NK-92 (cell line): ENCODE data around the gene KCNK2.

Source experiments
- DNase-seq: peaks from one replicate; lab custom pipeline; 2025; ENCODE audit not compliant: unreplicated experiment; lab: John Stamatoyannopoulos, UW

The KCNK2 gene

GRCh38 chr1:215082532-215083382 lies at the start of gene KCNK2:
TSS of gene KCNK2 (plus strand) at chr1:215082737. CDS start at chr1:215083386, 649 bp downstream.
- no peak for DNase-seq

DNA sequence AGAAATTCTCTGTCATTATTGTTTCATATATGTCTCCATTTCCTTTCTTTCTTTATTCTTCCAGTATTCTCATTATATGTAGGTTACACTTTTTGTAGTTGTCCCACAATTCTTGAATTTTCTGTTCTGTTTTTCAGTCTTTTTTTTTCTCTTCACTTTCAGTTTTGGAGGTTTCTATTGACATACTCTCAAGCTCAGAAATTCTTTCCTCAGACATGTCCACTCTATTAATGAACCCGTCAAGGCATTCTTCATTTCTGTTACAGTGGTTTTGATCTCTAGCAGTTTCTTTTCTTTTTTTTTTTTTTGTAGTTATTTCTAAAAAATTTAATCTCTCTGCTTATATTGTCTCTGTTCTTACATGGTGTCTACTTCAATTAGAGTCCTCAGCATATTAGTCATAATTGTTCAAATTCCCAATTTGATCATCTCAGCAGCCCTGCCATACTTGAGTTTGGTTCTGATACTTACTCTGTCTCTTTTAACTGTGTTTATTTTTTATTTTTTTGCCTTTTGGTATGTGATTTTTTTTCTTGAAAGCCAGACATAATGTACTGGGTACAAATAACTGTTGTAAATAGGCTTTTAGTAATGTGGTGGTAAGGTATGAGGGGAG lies 49.5 kb upstream of the KCNK2 start:
- DNase-seq, result no peak

GRCh38 chr1:215040190-215040589 lies 42.3 kb upstream of the KCNK2 start:
- no peak for DNase-seq

DNA sequence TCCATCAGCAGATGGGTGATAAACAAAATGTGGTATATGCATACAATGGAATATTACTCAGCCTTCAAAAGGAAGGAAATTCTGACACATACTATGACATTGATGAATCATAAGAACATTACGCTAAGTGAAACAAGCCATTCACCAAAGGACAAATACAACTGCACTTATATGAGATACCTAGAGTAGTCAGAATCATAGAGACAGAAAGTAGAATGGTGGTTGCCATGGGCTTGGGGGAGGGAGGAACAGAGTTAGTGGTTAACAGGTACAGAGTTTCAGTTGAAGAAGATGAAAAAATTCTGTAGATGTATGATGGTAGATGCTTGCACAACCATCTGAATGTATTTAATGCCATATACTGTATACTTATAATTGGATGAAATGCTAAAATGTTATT lies 39.1 kb upstream of the KCNK2 start:
- no peak for DNase-seq

- DNase-seq, result no peak
Observed at GRCh38 chr1:215044151-215044550, 38.4 kb upstream of the KCNK2 start.

GRCh38 chr1:215045698-215046308 lies 36.7 kb upstream of the KCNK2 start:
- DNase-seq, result no peak

- no peak for DNase-seq
Observed at GRCh38 chr1:215052256-215053015, 30.1 kb upstream of the KCNK2 start.

- DNase-seq, result no peak
Observed at GRCh38 chr1:215054266-215054665, 28.3 kb upstream of the KCNK2 start.

GRCh38 chr1:215055281-215055935 lies 27.1 kb upstream of the KCNK2 start:
- no peak for DNase-seq

DNA sequence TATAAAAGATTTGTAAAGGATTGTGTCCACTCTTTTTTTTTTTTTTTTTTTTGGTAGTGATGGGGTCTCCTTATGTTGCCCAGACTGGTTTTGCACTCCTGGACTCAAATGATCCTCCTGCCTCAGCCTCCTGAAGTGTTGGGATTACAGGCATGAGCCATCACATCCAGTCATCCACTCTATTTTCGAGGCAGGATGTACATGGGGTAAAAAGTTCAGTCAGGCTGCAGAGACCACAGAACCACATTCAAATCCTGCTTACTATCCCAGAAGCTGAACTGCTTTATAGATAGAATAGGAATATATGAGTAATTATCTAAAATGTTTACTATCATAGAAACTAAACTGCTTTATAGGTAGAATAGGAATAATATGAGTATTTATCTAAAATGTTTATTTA lies 26.0 kb upstream of the KCNK2 start:
- no peak for DNase-seq

DNA sequence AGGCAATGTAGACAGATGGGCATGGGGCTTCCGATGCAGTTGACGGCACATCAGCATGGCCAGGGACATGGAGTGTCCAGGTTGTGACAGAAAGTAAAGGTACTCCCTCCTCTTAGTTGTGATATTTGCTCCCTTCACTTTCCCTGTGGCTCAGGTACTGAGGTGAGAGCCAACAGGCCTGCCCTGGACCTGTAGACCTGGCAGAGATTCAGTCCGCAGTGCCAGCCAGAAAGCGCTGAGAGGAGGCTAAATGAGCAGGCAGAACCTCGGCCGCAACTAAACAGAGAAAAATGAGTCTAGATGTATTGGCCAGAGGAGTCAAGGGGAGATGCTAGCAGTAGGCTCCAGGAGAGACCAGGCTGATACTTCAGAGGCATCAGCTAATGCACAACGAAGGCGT lies 22.6 kb upstream of the KCNK2 start:
- DNase-seq, result no peak

DNA sequence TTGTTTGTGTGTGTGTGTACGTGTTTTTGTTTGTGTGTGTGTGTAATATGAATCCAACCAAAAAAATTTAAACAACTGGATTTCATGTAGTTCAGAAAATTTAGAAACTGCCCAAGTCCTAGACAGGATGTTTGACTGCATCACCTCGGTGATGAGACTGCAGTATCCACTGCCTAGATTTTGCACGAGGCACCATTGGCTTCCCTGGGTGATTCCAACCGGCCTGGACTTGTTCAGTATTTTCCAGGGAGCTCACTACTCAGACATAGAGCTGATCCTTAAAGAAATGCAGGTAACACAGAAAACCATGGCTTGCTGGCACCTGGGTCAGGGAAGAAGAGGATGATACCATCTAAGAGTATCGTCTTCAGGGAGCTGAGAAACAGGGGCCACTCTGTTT lies 18.2 kb upstream of the KCNK2 start:
- no peak for DNase-seq

- no peak for DNase-seq
Observed at GRCh38 chr1:215071078-215071477, 11.5 kb upstream of the KCNK2 start.

DNA sequence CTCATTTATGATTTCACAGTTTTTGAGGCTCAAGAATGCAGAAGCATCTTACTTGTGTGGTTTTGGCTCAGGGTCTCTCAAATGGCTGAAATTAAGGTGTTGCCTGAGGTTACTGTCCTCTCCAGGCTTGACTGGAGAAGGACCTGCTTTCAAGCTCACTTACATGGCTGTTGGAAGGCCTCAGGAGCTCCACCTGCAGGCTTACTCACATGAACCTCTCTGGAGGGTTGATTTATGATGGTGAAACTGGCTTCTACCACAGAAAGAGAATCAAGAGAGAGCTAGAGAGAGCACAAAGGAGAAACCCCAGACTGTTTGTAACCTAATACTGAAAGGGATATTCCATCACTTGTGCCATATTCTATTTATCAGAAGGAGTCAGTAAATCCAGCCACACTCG lies 6.2 kb upstream of the KCNK2 start:
- DNase-seq, result no peak

- no peak for DNase-seq
Observed at GRCh38 chr1:215079456-215079855, 3.1 kb upstream of the KCNK2 start.

GRCh38 chr1:215081661-215082531 lies 641 bp upstream of the KCNK2 start:
- no peak for DNase-seq

DNA sequence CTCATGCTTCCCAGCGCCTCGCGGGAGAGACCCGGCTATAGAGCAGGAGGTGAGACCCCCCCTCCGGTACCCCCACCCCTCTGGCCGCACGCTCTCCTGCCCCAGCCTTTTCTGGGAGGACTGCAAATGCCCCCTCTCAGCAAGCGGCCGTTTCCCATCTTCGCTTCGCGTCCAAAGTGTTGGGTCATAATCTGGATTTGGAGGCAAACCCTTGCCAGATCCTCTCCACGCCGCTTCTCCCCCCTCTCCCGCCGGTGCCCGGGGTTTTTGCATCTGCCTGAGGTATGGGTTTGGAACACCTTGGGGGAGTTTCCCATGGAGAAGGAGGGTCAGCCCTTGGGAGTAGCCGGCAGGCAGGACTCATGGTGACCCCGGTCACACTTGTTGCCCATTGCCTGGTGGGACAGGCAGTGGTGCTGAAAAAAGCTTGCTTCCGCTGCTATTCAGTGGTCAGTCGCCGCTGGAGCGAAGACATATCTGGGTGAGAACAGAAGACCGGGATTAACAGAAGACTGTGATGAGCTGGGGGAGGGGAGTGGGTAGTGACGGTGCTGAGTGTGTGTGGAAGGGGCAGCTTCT lies 935 bp downstream of the KCNK2 start:
- DNase-seq, result no peak

DNA sequence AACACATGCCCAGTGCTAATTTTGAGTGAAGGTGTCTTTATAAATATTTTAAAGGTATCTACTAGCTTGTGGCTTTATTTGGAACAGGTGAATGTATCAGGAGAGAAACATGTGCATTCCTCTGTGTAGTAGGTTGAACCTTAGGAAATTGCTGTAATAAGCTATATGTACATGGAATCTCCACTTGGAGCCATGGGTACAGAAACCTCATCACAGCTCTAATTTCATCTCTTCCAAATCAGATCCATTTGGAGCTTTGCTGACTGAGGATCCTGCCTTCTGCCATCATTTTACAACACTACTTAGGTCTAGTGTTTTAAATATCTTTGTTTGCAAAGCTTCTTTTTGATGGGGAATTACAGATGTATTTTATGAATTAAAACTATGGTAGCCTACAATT lies 2.1 kb downstream of the KCNK2 start:
- no peak for DNase-seq

DNA sequence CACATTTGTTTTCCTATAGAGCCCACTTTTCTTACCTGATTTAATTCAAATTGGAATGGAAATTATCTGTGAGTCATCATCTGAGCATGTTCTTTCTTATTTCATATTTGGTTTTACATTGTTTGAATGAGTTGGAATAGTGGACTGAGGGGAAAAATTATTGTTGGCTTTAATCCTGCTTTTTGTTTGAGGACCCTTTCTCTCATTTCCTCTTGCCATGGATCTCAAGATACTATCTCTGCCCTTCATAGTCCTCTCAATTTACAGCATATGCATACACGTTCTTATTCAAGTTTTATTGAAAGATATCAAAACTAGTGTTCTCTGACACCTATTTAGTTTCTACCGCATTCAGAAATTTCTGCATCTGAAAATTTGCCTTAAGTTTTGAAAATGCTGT lies 5.1 kb downstream of the KCNK2 start:
- DNase-seq, result no peak

DNA sequence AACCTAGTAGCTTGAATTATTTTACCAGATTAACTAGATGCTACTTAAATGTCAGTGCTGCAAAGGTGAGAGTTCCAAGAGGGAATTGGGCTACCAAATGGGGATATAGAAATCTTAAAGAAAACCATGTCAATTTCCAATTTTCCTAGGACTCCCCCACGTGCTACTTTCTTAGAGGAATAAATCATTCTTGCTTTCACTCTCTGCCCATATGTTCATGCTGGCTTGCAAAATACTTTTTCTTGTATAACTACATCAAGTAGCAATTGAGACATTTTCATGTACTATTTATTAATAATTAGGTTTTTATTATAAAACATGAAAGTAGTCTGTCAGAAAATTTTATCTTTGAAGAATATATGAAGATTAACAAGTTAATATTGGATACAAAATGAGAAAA lies 11.8 kb downstream of the KCNK2 start:
- no peak for DNase-seq
